NB4 (cell line): ENCODE data around the gene NFKBIE.

Experiments
- MYC ChIP-seq: IDR thresholded peaks from 2 replicates; pipeline ENCODE4 v1.6.1; 2011; ENCODE audit warnings: low read depth, low read length
- POLR2A ChIP-seq: IDR thresholded peaks from 2 replicates; pipeline ENCODE4 v1.6.1; 2011; ENCODE audit warnings: mild to moderate bottlenecking; ENCODE audit not compliant: insufficient read length; ENCODE audit errors: extremely low read depth
- TF ChIP-seq, protein P1 (sequence below): IDR thresholded peaks from one replicate; pipeline ENCODE4 v1.5.1; 2012; ENCODE audit warnings: low read depth, low read length
- TF ChIP-seq, protein P2 (sequence below): IDR thresholded peaks from 2 replicates; pipeline ENCODE4 v1.6.1; 2011; ENCODE audit warnings: low read depth, low read length

DNA sequence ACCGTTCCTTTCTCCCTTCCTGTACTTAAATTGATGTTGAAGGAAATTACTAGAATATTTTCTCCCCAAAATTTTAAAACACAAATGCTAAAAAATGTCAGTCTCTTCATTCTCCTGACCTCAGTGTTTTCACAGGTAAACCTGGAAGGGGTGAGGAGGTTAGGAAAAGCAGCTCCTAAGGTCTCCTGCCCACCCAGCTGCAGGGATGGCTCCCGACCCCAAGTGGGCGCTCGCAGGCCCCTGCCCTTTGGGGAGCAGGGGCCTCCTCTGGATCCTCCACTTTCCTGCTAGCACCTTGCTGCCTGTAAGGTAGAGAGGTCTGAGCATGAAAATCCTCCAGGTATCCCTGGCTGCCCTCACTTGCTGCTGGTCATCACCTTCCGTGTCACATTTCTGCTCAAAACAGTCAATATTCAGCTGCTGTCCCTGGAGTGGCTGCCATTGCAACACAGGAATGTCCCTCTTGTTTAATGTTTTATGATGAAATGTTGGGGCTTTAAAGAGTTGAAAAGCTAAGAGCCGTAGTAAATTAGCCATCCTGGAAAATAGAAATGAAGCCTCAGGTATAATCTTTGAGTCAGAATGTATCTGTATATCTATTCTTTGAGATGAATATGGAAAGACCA, 29.3 kb downstream of the NFKBIE start:
- TF ChIP-seq, protein P1, sequence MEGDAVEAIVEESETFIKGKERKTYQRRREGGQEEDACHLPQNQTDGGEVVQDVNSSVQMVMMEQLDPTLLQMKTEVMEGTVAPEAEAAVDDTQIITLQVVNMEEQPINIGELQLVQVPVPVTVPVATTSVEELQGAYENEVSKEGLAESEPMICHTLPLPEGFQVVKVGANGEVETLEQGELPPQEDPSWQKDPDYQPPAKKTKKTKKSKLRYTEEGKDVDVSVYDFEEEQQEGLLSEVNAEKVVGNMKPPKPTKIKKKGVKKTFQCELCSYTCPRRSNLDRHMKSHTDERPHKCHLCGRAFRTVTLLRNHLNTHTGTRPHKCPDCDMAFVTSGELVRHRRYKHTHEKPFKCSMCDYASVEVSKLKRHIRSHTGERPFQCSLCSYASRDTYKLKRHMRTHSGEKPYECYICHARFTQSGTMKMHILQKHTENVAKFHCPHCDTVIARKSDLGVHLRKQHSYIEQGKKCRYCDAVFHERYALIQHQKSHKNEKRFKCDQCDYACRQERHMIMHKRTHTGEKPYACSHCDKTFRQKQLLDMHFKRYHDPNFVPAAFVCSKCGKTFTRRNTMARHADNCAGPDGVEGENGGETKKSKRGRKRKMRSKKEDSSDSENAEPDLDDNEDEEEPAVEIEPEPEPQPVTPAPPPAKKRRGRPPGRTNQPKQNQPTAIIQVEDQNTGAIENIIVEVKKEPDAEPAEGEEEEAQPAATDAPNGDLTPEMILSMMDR, result no peak
- TF ChIP-seq POLR2A (no peak), MYC (no peak)
- TF ChIP-seq, protein P2, sequence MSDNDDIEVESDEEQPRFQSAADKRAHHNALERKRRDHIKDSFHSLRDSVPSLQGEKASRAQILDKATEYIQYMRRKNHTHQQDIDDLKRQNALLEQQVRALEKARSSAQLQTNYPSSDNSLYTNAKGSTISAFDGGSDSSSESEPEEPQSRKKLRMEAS, result no peak
